Right renal pelvis (tissue), 4 donors: Measurements from ENCODE around the gene ASTN2. TPM values are rescaled to one million over a fixed set of nuclear protein-coding genes. Genes with fewer than 3 reads are reported as not detected.
"Not testable (repeated sequence)": the region's sequence is repeated elsewhere in the genome, so short reads cannot be mapped to it uniquely, and the experiment has no call there.

ENCODE experiments used
- DNase-seq, 4 donors: peaks; one replicate each; pipeline ENCODE4 v3.0.0-alpha.2; 2013; ENCODE audit warnings: low read depth in 4 of 4, low spot score in 3 of 4, missing footprints in 1 of 4
- polyA plus RNA-seq, 4 donors: library from polyadenylated mRNA; unstranded; fragments of 120-200 nt; gene quantifications; one replicate each; pipeline ENCODE4 v1.2.1, GENCODE V29; 2013; ENCODE audit not compliant: insufficient read length in 4 of 4

Gene ASTN2
- polyA plus RNA-seq, 4 donors = 15.1 to 17.7 (median 16.1) TPM

DNA sequence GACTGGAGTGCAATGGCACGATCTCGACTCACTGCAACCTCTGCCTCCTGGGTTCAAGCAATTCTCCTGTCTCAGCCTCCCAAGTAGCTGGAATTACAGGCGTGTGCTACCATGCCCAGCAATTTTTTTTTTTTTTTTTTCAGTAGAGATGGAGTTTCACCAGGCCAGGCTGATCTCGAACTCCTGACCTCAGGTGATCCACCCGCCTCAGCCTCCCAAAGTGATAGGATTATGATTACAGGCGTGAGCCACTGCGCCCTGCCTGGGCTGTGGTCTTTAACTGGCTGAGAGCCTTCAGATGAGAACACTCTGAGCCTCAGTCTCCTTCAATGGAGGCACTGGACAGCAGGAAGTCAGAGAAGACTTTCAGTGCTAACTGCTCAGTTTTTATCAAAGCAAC lies 576.4 kb downstream of the ASTN2 start:
- DNase-seq = not testable (repeated sequence)

DNA sequence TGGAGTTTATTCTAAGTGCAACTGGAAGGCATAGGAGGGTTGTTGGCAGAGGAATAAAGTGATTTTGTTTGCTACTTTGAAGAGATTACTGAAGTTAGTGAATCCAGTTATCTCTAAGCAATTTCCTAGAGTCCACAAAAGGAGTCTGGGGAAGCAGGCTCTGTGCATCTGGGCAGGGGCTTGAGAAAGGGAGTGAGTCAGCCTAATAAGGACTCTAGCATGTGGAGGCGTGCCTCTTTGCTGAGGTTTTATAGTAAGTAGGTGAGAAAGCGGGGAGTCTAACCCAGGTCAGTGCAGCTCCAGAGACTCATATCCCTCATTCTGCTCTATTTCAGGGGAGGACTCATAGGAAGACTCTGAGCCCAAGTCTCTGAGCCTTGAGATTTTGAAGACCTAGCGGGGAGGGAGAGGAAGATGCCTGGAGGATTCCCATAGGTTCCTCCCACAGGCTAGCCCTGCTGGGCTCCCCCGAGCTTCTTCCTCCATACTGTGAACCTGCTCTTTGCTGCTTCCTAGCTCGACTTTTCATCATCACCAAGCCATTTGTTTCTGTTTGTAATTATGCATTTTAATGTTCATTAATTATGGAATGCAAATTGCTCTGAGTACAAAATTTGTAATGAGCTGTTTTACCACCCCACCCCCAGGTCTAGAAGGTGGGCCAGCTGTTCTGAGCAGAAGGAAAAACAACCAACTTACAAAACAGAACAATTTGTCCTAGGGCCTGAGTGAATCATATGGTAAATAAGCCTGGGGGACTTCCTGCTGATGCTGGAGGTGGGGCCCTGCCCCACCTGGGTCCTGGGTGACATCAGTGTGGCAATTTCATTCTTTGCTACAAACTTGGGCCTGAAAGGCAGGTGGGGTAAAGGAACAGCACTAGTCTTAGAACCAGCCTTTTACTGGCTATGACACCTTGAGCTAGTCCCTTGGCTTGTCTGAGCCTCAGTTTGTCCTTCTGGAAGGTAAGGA lies 577.6 kb downstream of the ASTN2 start:
- no peak for DNase-seq

- DNase-seq = not testable (repeated sequence)
These were observed 584.5 kb downstream of the ASTN2 start for GRCh38 chr9:116830321-116830720.

DNA sequence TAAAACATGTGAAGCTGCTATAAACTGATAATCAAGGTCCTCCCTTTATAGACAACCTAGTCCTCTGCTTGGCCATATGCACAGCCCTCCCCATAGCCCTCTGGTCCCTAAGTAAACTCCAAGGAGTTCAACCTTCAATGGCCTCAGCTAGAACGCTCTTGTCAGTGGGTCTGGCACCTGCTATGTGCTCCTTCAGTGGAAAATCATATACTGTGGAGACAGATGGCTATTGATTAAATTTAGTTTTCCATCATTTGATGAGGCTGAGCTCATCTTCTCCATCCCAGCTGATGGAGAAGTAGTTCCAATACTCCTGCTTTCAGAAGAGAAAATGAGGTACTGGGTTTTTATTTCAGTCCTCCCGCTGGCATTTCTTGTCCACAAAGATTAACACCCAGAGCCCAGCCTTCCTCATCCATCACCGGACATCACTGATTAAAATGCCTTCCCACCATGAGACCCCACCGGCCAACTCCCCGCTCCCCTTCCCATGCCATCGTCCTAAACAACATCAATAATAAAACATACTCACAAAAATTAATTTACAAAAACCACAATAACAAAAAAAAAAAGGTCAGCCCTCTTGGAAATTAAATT lies 593.1 kb downstream of the ASTN2 start:
- no peak for DNase-seq

DNA sequence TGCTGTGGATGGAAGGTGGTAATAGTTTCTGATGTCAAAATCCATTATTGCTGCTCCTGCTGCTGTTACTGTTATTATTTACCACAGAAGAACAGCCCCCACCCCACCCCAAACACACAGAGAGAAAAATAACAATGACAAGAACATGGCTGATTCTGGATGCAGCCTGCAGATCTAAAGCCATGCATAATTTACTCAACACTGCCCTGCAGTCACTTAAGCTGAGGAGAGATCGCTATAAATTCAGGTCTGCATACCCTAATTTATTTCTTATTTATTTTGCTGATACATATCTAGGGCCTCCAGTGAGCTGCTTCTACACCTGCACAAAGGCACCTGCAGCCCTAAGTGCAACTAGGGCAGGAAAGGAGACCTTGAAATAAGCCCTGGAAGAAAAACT lies 595.7 kb downstream of the ASTN2 start:
- no peak for DNase-seq

DNA sequence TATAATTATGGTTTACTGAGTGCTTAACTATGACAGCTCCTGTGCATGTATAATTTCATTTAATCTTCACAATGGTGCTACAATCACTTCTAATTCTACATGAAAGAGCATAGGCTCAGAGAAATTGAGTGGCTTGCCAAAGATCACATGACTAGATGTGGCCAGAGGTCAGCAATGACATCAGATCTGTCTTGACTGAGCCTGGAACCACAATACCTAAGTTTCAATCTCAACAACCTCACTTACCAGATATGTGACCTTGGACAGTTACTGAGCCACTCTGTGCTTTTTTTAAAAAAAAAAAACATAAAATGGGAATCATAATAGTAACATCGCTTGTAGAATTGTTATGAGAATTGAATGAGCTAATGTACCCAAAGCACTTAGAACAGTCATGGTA lies 597.1 kb downstream of the ASTN2 start:
- DNase-seq = no peak

DNA sequence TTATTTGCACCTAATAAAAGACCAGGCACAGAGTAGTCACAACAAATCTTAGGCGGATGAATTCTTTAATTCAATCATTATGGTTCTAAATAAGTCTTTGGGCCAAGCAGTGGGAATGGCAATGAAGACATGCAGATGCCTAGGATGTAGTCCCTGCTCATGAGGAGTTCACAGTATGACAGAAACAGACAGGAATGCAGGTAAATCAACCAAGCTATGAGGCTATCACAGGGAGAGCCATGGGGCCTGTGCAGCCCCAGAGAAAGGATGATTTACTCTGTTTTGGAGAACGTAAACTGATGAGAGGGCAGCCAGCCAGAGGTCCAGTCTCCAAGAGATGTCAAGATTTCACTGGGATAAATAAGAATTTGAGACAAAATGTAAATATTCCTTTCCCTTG lies 598.4 kb downstream of the ASTN2 start:
- no peak for DNase-seq

DNA sequence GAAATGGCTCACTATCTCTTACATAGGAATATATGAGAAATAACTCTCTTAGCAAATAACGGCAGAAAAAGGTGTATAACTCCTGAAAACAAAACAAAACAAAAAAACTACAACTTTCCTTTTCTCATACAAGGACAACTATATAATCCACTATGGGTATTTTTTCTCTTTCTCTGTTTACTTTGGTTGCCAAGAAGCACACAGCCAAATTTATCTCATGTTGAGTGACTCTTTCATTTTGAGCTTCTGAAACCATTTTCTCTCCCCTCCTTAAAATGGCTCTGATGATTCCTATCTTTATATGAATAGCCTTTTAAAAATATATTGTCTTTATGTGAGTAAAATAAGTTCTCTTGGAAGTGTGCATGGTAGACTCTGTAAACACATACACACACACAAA lies 599.0 kb downstream of the ASTN2 start:
- no peak for DNase-seq

GRCh38 chr9:116813031-116813300 lies 601.9 kb downstream of the ASTN2 start:
- DNase-seq = no peak

DNA sequence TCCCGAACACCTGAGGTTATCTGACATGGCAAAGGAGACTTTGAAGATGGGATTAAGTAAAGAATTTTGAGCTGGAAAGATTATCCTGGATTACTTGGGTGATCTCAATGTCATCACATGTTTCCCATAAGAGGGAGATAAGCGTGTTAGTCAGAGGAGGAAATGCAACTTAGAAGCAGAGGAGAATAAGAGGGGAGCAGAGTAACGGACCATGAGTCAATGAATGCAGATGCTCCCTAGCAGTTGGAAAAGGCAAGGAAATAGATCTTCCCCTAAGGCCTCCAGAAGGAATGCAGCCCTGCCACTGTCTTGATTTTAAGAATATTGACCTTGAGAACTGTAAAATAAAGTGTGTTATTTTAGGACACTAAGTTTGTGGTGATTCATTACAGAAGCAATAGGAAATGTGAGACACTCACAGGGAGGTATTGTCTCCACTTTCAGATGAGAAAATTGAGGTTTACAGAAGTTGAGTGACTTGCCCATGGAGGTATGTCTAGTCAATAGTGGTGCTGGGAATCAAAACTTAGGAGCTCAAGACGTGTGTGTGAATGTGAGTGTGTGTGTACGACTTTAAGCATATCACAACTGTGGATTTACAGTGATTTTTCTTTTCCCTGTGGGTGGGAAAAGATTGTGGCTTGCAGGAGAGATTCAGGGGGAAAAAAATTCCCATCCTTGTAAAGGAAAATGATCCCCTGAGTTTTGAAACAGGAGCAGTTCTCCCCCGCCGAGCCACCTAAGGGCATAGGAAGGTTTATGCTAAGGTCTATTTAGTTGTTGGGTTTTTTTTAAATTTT lies 602.4 kb downstream of the ASTN2 start:
- no peak for DNase-seq

- DNase-seq = no peak
These were observed 605.2 kb downstream of the ASTN2 start for GRCh38 chr9:116809656-116810055.

GRCh38 chr9:116806075-116806474 lies 608.8 kb downstream of the ASTN2 start:
- DNase-seq = peak; percentile 28 to 44 (median 43)

GRCh38 chr9:116800885-116801284 lies 614.0 kb downstream of the ASTN2 start:
- DNase-seq = no peak

DNA sequence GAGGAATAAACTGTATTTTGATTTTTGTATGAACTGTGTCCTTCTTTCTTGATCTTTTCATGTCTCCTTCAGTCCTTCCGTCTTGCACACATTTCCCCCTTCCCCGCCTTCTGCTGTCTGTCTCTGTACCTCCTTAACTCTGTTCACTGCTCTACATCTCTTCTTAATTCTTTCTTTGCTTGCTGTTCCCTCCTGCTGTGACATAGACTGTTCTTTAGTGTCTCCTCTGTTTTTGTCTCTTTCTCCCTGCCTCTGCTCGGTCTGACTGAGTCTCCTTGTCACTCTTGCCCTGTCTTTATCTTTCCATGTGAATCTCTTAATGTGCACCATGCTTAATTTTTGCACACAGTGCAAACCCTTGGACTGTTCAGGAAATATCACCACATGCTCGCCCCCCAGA lies 614.8 kb downstream of the ASTN2 start:
- no peak for DNase-seq

DNA sequence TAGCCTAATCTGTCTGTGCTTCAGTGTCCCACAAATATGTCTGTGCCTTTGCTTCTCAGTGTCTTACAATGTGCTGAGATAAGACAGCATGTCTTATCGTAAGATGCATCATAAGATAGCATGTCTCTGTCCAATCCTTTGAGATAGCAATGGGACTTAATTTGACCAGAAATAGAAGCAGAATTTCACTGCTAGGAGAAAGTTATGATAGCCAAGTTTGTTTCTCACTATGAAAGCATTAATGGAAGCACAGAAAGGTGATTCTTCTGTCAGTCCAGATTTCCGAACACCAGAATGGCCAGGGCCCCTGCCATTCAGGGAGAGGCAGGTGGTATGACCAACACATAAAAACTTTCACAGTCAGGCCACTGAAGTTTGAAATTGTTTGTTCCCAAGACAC lies 616.3 kb downstream of the ASTN2 start:
- DNase-seq = no peak

DNA sequence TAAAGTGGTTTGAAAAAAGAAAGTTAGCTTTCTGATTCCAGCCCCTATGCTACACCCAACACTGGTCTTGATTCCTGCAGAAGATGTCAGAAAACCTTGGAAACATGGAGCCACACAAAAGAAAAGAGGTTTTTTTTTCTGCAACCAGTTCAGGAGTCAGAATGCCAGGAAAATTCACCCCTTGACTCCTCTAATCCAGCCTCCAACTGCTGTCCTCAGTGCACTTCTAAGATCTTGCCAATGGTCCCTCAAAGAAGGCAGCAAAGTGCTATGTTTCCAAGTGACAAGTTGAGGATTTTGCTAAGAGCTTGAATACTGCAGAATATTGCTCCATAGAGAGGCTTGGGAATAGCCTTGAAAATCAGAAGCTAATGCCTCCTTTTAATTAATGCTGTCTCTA lies 617.6 kb downstream of the ASTN2 start:
- DNase-seq = no peak

- no peak for DNase-seq
These were observed 618.2 kb downstream of the ASTN2 start for GRCh38 chr9:116796669-116797068.

DNA sequence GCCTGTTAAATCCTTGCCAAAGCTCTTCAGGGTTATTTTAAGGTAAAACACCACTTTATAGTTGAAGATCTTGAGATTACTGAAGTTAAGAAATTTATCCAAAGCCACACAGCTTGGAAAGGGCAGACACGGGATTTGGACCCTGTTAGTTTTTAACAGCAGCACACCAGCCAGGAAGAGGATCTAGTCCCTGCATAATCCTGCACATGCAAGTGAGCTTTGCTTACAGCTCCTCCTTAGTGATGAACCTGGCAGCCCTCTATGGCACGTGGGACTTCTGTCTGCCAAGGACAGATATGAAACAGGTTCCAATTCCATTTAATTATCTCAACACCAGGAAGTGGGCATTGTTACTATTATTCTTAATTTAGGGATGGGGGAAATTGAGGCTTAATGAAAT lies 619.0 kb downstream of the ASTN2 start:
- no peak for DNase-seq

GRCh38 chr9:116792271-116792670 lies 622.6 kb downstream of the ASTN2 start:
- DNase-seq = no peak

DNA sequence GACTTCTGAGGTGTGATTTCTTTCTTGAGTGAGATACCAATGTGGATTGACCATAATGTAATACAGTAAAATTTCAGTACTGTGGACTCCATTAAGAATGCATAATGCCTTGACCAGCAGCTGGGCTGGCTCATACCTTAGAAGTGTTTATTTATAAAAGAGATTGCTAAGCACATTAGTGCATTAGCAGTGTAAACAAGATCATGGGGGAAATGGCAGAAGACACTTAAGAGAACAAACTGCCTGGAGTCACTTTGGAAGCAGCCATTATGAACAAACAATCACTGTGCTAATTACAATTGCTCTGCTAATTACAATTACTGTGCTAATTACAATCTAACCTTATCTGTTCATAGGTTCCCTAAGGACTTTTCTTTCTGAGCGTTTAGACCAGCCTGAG lies 623.5 kb downstream of the ASTN2 start:
- no peak for DNase-seq

GRCh38 chr9:116789081-116789480 lies 625.8 kb downstream of the ASTN2 start:
- DNase-seq = no peak

DNA sequence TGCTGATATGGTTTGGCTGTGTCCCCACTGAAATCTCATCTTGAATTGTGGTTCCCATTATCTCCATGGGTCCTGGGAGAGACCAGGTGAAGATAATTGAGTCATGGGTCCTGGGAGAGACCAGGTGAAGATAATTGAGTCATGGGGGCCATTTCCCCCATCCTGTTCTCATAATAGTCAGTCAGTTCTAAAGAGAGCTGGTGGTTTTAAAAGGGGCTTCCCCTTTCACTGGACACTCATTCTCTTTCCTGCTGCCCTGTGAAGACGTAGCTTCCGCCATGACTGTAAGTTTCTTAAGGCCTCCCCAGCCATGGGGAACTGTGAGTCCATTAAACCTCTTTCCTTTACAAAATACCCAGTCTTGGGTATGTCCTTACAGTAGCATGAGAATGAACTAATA lies 628.1 kb downstream of the ASTN2 start:
- no peak for DNase-seq
